ENCODE data around the gene RASA2. TPM values are rescaled to one million over a fixed set of nuclear protein-coding genes. Genes with fewer than 3 reads are reported as not detected.
A peak's percentile ranks its signal among the peaks of the same experiment; 100 is the strongest.

Gene RASA2
- total and polyA plus RNA-seq, 2 of the 4 experiments (the other 2 are of a cell fraction): 6.1 to 14.0 TPM

- H2AK9ac ChIP-seq (replicated peaks; ENCODE audit: low read depth, low read length, poor library complexity): no peak overlapping the region
- peaks cover 0 to 19% of the 10 kb centered on the region in 2 experiments; a peak in 3 of 4 replicates for H3K79me1 ChIP-seq (ENCODE audit: low read depth in 1 of 2, low read length in 2 of 2)
- peaks cover 15% of the 10 kb centered on the region for H4K20me1 ChIP-seq (ENCODE audit: insufficient read depth, low read length)
- H3K9me3 ChIP-seq (ENCODE audit: control insufficient read depth, insufficient read depth, low read length): no peaks in the 10 kb centered on the region
- H3K14ac ChIP-seq (replicated peaks; ENCODE audit: low read depth, low read length): no peak overlapping the region
- no peak overlapping the region for H4K5ac ChIP-seq (ENCODE audit: low read depth, low read length)
- no peak overlapping the region for H3K4ac ChIP-seq (ENCODE audit: low read depth, low read length)
- no peak overlapping the region for H3K27ac ChIP-seq (ENCODE audit: insufficient read depth, low read length)
- H3K9ac ChIP-seq (ENCODE audit: low read depth, low read length): no peak overlapping the region
- H3K18ac ChIP-seq (ENCODE audit: low read depth, low read length): no peak overlapping the region
- dilution Hi-C loops (cut with HindIII; ENCODE audit: low sequenced_read_pairs, unreplicated experiment): no loop called here
- H3K36me3 ChIP-seq (ENCODE audit: control insufficient read depth, insufficient read depth, low read length): no peaks in the 10 kb centered on the region
- H4K8ac ChIP-seq (ENCODE audit: low read depth in 2 of 2, low read length in 2 of 2): no peak overlapping the region; a peak in 1 of 4 replicates
- ChIA-PET POLR2A (ENCODE audit: unreplicated experiment) (interaction anchor here (0.6 kb wide), 1 partner anchor 53 kb away, joined by 3 read pairs; no protein-coding TSS in a partner anchor), CTCF (no interaction called here)
- no peak overlapping the region; the same call in 1 of the 2 replicates for H2AK5ac ChIP-seq (ENCODE audit: low read depth, low read length)
- H2BK120ac ChIP-seq (ENCODE audit: low read depth, low read length): 0 out of 2 replicates have a peak overlapping the region, but pooled peaks have one; percentile 41
- H2BK15ac ChIP-seq (ENCODE audit: low read depth, low read length): peak overlapping the region; percentile 8; the same call in 2 of the 3 replicates
- no peak overlapping the region for H3K56ac ChIP-seq (ENCODE audit: extremely low read depth, insufficient read depth, low read length)
- no peak for ATAC-seq (ENCODE audit: low read depth)
- 100% methylated on average over 1 of the region's 8 CpGs; no CpG with 5 or more reads in 1 of the 2 experiments for WGBS, 2 experiments (ENCODE audit: extremely low coverage in 2 of 2, insufficient read length in 1 of 2)
- no peak overlapping the region for H3K23ac ChIP-seq (ENCODE audit: low read depth, low read length)
- H3K4me2 ChIP-seq (ENCODE audit: low read depth, low read length): no peak overlapping the region
- peaks cover 2% of the 10 kb centered on the region; the same call in 1 of the 2 replicates for H3K9me1 ChIP-seq (ENCODE audit: insufficient read depth, low read length)
- TF ChIP-seq MXI1 (IDR thresholded peaks at IDR 0.05; ENCODE audit: borderline replicate concordance, low read depth, low read length): no peak
- no peak for TF ChIP-seq CHD1 (IDR thresholded peaks at IDR 0.05; ENCODE audit: low read depth, low read length)
- no peak for TF ChIP-seq ELK1 (IDR thresholded peaks at IDR 0.05; ENCODE audit: borderline replicate concordance, low read depth, low read length)
- no peak for TF ChIP-seq BHLHE40 (IDR thresholded peaks at IDR 0.05; ENCODE audit: low read depth, low read length)
- no peak for TF ChIP-seq CTCF (conservative IDR thresholded peaks at IDR 0.05; ENCODE audit: low read depth, low read length)
- no peak for TF ChIP-seq MAFK (IDR thresholded peaks at IDR 0.05; ENCODE audit: low read depth, low read length)
- TF ChIP-seq CEBPB (IDR thresholded peaks at IDR 0.05; ENCODE audit: low read depth, low read length): no peak
- no peak for TF ChIP-seq NFE2L2 (IDR thresholded peaks at IDR 0.05; ENCODE audit: low read depth, low read length)
- in situ Hi-C loops (cut with MboI; ENCODE audit: low sequenced_read_pairs): no loop called here
- no peak overlapping the region for H4K91ac ChIP-seq (ENCODE audit: insufficient read depth, low read depth, low read length)
- H3K4me1 ChIP-seq (ENCODE audit: control insufficient read depth, insufficient read depth, low read length): peaks cover 3% of the 10 kb centered on the region
- no peak overlapping the region for H2BK5ac ChIP-seq (ENCODE audit: low read depth, low read length, poor library complexity, severe bottlenecking)
- peak overlapping the region; percentile 12; the same call in 1 of the 2 replicates for H2BK20ac ChIP-seq (ENCODE audit: low read depth, low read length)
- no peak for DNase-seq
- intact Hi-C loops (cut with micrococcal nuclease): loop anchor here (5.0 kb wide), 1 partner anchor 48 kb away; no protein-coding TSS in a partner anchor
- H2AFZ ChIP-seq (replicated peaks; ENCODE audit: low read length, poor library complexity): no peak overlapping the region
- H3K27me3 ChIP-seq (ENCODE audit: control insufficient read depth, insufficient read depth, low read length): no peaks in the 10 kb centered on the region
- no TSS peak for BruUV-seq (replicated peaks)
- no peak overlapping the region for H3K4me3 ChIP-seq (ENCODE audit: insufficient read depth, low read depth, low read length)
Measured at GRCh38 chr3:141484701-141485287, 2.0 kb upstream of the RASA2 start.
